PFSK-1 (cell line): ENCODE data around the gene COA1.

Source experiments
- FOXP2 ChIP-seq: optimal IDR thresholded peaks from 2 replicates; pipeline ENCODE3; 2011; ENCODE audit warnings: borderline replicate concordance, control low read depth, inconsistent platforms; ENCODE audit not compliant: insufficient read depth; ENCODE audit errors: extremely low read length, extremely low read depth
- POLR2AphosphoS5 ChIP-seq: IDR thresholded peaks from 2 replicates; pipeline ENCODE4 v1.6.1; 2012; ENCODE audit warnings: low read depth, mild to moderate bottlenecking, control low read depth, low read length, moderate library complexity
- SIN3A ChIP-seq: IDR thresholded peaks from 2 replicates; pipeline ENCODE4 v1.6.1; 2012; ENCODE audit warnings: mild to moderate bottlenecking, low read length, moderate library complexity, borderline replicate concordance; ENCODE audit not compliant: insufficient read depth
- TAF1 ChIP-seq: IDR thresholded peaks from 2 replicates; pipeline ENCODE4 v1.6.1; 2012; ENCODE audit warnings: low read length, control low read depth, borderline replicate concordance; ENCODE audit not compliant: insufficient read depth
- TF ChIP-seq, protein P1 (sequence below), 2 experiments: IDR thresholded peaks; 2 replicates each; pipeline versions ENCODE4 v1.6.1 to v1.8.0; 2011 to 2012; ENCODE audit warnings: low read depth in 2 of 2, low read length in 2 of 2, control low read depth in 1 of 2, inconsistent platforms in 1 of 2, mild to moderate bottlenecking in 1 of 2, moderate library complexity in 1 of 2; ENCODE audit not compliant: insufficient read depth in 1 of 2

COA1 gene

DNA sequence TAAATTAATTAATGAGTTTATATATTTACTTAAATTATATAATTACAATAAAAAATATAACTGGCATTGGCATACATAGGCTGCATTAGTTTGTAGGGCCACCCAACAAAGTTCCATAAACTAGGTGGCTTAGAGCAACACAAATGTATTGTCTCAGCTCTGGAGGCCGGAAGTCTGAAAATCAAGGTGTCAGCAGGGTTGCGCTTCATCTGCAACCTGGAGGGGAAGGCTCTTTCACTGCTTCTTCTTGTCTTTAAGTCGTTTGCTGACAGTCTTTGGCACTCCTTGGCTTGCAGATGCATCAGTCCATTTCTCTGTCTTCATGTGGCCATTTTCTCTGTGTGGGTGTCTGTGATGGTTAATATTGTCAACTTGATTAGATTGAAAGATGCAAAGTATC lies 23.1 kb upstream of the COA1 start:
- TF ChIP-seq FOXP2 = no peak
- TF ChIP-seq TAF1 = no peak
- no peak for TF ChIP-seq SIN3A
- TF ChIP-seq POLR2AphosphoS5 = no peak
- TF ChIP-seq, protein P1, sequence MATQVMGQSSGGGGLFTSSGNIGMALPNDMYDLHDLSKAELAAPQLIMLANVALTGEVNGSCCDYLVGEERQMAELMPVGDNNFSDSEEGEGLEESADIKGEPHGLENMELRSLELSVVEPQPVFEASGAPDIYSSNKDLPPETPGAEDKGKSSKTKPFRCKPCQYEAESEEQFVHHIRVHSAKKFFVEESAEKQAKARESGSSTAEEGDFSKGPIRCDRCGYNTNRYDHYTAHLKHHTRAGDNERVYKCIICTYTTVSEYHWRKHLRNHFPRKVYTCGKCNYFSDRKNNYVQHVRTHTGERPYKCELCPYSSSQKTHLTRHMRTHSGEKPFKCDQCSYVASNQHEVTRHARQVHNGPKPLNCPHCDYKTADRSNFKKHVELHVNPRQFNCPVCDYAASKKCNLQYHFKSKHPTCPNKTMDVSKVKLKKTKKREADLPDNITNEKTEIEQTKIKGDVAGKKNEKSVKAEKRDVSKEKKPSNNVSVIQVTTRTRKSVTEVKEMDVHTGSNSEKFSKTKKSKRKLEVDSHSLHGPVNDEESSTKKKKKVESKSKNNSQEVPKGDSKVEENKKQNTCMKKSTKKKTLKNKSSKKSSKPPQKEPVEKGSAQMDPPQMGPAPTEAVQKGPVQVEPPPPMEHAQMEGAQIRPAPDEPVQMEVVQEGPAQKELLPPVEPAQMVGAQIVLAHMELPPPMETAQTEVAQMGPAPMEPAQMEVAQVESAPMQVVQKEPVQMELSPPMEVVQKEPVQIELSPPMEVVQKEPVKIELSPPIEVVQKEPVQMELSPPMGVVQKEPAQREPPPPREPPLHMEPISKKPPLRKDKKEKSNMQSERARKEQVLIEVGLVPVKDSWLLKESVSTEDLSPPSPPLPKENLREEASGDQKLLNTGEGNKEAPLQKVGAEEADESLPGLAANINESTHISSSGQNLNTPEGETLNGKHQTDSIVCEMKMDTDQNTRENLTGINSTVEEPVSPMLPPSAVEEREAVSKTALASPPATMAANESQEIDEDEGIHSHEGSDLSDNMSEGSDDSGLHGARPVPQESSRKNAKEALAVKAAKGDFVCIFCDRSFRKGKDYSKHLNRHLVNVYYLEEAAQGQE (IDR thresholded peaks at IDR 0.05; ENCODE audit: insufficient read depth in 1 of 2, low read depth in 2 of 2, low read length in 2 of 2) = no peak

DNA sequence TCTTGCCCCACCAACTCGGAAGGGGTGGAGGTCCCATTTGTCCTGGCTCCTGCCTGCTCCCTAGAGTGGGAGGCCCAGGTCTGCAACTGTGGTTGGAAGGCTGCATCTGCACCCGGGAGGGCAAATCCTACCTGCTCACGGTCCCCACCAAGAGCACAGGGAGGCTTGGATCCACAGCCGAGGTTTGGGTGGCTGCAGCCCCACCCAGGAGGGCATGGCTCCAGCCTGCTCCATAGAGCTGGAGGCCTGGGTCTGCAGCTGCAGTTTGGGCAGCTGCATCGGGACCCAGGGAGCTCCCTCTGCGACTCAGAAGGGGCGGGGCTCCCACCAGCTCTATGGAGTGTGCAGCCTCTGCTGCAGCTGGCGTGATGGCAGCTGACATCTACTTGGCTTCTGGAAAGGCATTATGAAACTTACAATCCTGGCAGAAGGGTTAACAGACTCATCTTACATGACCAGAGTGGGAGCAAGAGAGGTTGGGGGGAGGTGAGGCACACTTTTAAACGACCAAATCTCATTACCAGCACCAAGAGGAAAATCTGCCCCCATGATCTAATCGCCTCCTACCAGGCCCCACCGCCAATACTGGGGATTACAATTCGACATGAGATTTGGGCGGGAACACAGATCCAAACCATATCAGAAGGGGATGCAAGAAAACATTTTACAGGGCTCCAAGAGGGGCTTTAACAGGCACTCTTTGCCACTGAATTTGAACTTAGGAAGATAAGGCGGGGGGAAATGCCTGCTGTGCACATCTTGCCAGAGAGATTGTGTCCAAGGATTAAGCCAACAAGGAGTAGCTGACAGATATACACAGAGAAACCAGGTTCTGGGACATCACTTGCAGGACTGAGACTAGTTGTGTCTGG lies 20.9 kb upstream of the COA1 start:
- TF ChIP-seq, protein P1 (IDR thresholded peaks at IDR 0.05; ENCODE audit: insufficient read depth in 1 of 2, low read depth in 2 of 2, low read length in 2 of 2) = no peak
- TF ChIP-seq POLR2AphosphoS5 = no peak
- TF ChIP-seq SIN3A = no peak
- TF ChIP-seq TAF1 = no peak
- TF ChIP-seq FOXP2 = no peak

DNA sequence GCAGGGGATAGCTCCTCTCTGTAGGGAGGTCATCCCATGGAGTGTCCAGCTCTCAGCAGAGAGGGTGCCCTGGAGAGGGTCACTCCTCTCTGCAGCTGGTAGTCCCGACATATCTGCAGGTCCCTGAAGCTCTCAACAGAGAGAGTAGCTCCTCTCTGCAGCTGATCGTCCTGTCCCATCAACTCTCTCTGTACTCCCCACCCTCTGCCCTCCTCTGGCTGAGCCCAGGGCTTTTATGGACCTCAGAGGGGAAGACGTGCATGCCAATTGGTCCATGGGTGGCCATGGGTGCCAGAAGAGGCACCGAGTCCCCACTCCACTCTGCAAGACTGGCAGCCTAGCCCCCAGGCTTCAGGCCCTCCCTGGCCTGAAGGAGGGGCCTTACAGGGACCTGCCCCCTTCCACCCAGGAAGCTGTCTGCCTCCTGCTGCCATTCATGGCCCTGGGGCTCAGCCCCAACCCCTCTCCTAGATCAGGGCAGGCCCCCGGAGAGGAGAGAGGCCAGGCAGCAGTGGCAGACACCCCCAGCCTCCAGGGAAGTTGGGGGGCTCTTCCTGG lies 20.1 kb upstream of the COA1 start:
- TF ChIP-seq, protein P1 (IDR thresholded peaks at IDR 0.05; ENCODE audit: insufficient read depth in 1 of 2, low read depth in 2 of 2, low read length in 2 of 2) = no peak
- TF ChIP-seq POLR2AphosphoS5 = no peak
- TF ChIP-seq TAF1 = no peak
- TF ChIP-seq SIN3A = no peak
- TF ChIP-seq FOXP2 = no peak

DNA sequence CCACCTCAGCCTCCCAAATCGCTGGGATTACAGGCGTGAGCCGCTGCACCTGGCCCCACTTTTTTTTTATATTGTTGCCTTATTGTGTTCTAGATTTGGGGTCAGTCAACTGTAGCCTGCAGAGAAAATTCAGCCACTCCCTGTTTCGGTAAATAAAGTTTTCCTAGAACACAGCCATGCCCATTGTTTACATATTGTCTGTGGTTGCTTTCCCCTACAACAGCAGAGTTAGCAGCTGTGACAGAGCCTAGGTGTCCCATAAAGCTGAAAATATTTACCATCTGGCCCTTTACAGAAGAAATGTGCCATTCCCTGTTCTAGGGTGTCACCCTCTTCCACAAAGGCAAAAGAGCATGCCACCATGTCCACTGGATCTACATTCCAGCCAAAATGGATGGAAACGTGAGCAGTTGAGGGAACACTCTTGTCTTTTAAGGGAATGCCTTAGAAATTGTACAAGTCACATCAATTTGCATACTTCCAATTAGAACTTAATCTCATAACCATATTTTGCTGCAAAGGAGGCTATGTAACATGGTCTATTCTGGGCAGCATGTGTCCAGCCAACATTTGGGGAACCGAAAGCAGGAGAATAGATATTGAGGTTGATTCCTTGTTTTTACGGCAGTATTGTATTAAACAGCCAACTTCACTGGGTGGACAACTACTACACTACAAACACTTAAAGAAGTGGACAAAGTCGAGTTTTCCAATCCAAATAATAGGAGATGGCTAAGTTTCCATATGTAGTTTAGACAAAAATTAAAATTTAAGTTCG lies 18.2 kb upstream of the COA1 start:
- no peak for TF ChIP-seq TAF1
- TF ChIP-seq, protein P1 (IDR thresholded peaks at IDR 0.05; ENCODE audit: insufficient read depth in 1 of 2, low read depth in 2 of 2, low read length in 2 of 2) = no peak
- no peak for TF ChIP-seq POLR2AphosphoS5
- TF ChIP-seq SIN3A = no peak
- no peak for TF ChIP-seq FOXP2
